CD4-positive, alpha-beta T cell treated with Interleukin-15 for 1 hour (primary cell): ENCODE data around the gene UBL7.

Experiments
- DNase-seq: peaks from one replicate; pipeline ENCODE4 v3.0.0-alpha.2; 2020

The UBL7 gene

DNA sequence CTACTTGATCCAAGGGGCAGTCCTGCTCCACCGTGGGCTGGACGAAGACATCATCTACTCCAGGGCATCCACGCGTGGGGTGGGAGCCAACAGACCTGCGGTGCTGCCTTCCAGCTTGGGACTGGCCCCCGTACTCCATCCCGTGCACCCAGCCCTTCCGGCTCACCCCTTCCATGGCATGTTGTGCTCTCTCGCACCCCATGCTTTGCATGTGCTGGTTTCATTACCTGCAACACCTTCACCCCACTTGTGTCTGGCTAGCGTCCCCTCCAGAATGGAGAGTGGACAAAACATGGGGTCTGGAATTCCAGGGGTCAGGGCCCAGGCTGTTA, 57.4 kb downstream of the UBL7 start:
- no peak for DNase-seq

DNA sequence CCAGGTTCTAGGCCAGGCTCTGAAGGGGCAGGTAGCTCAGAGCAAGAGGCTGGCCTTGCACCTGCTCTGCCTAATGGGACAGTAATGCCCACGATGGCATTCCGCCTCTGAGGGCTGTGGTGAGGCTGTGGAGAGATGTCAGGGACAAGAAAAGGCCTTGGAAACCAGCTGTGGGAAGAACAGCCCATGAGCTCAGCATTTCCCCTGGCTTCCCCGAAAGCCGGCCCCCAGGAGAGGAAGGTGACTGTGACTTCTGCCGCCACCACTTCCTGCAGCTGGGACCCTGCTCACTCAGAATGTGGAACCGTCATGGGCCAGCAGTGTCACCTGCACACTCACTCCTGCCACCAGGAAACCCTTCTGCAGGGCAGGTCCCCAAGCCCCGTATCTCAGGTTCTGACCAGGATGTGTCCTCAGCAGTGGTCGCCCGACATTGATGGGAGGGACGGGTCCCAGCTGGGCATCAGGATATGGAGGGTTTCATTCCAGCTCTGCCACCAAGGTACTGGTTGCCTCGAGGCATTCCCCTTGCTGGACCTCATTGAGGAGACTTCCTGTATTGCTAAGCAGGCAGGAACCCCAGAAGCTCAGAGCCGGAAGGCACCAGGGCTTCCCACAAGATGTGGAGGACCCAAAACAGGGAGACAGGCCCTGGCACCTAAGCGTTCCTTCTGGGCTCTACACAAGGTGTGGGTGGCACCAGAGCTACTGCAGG, 57.9 kb downstream of the UBL7 start:
- DNase-seq: peak; percentile 75

DNA sequence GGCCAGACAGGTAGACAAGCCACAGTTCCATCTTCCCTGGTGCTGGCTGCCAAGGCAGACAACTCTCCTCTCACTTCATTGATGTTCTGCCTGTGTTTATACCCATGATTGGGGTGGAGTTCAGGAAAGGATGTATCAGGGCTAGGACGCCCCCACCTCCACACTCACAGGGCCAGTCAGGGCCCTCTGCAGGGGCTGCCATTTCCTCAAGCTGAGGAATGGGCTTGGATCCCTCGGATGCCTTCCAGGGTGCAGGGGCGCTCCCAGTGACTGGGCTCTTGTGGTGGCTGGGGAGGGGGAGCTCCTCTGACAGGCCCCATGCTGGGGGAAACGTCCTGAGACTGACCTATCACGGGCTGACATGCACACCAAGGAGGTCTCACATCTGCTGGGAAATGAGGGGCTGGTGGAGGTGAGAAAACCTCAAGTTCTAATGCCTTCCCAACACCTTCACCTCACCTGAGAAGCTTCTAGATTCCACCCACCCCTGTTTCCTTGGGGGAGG, 58.6 kb downstream of the UBL7 start:
- DNase-seq: no peak

DNA sequence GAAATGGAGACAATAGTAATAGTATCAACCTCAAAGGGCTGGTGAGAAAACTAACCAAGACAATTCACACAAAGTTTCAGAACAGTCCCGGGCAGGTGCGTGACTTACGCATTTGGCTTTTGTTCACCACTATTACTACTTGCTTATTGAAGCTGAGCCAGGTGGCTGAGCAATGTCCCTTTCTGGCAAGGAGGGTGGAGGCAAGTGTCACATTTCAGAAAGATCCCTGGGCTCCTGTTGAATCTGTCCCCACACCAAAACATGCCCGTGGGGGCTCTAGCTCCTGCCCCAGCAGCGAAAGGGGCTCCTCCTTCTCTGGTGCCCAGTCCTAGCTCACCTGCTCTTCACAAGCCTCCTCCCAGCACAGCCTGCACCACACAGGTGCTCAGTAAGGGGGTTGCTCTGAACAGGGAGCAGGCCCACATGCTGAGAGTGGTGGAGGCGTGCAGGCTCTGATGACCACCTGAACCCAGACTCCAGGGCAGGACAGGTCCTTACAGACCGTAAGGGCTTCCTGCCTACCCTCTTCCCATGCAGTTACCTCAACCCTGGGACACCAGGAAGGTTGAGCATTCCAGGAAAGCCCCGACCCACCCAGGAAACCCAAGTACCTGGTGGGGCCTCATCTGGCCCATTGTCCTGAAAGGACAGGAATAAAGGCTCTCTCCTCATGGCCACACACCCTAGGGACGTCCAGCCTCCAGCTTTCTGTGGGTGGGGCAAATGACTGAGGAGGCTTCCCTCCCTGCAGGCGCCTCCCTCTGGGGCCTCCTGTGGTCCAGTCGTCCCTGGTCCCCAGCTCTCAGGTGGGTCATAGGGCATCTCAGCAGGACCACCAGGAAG, 59.8 kb downstream of the UBL7 start:
- no peak for DNase-seq

DNA sequence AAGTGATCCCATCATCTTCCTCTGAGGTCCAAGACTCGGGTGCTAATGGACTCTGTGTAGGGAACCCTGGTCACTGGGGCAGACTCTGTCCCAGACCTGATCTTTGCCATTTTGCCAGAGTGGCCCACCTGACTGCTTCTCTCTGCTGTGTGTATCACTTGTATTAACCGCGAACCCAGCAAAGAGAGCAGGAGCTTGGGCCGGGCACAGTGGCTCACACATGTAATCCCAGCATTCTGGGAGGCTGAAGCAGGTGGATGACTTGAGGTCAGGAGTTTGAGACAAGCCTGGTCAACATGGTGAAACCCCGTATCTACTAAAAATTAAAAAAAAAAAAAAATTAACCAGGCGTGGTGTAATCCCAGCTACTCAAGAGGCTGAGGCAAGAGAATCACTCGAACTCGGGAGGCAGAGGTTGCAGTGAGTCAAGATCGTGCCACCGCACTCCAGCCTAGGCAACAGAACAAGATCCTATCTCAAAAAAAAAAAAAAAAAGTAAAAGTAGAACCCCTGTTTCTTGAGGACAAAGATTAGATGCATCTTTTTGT, 60.6 kb downstream of the UBL7 start:
- no peak for DNase-seq

DNA sequence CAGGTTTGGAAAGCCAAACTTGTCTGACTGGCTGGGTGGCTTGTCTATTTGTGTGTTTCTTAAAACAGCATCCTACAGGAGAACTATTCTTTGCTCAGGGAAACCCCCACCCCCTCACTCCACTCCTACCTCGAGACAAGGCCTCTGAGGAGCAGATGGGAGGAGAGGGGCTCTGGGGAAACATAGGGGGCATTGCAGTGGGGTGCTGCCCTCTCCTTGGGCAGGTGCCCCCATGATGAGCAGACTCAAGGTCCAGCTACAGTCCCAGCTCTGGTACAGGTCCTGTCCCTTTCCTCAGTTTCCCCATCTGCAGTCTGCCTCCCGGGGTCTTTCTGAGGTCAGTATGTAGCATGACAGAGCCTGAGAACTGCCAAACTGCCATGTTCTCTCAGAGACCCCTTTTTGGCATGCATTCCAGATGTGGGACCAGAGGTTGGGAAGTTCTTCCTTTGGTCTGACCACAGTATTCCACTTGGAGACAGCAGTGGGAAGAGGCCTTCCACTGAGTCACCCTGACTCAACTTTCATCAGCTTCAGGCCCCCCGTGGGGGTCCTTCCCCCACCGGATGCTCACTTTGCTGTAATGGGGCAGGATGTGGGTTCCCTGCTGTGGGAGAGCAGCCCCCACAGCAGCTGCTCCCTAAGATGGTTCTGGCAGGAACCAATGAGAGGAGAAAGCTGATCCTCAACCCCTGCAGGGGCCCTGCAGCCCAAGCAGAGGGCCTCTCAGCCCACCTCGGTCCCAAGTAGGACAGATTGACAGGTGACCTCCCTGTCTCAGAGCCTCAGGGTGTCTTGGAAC, 61.2 kb downstream of the UBL7 start:
- no peak for DNase-seq

DNA sequence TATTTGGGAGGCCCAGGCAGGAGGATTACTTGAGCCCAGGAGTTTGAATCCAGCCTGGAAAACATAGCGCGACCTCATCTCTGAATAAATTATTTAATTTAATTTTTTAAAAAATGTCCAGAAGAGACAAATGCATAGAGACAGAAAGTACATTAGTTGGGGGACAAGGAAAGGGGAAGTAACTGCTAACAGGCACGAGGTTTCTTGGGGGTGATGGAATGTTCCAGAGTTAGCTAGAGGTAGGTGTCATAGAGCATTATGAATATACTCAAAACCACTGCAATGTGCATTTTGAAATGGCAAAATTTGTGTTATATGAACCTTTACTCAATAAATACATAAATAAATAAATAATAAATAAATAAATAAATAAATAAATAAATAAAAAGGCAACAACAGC, 61.9 kb downstream of the UBL7 start:
- no peak for DNase-seq

DNA sequence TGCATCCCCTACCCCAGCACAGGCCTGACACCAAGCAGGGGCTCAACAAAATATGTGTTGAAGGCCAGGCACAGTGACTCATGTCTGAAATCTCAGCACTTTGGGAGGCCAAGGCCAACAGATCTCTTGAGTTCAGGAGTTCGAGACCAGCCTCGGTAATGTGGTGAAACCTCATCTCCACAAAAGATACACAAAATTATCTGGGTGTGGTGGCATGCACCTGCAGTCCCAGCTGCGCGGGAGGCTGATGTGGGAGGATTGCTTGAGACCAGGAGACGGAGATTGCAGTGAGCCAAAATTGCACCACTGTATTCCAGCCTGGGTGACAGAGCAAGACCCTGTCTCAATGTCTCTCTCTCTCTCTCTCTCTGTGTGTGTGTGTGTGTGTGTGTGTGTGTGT, 62.8 kb downstream of the UBL7 start:
- no peak for DNase-seq

DNA sequence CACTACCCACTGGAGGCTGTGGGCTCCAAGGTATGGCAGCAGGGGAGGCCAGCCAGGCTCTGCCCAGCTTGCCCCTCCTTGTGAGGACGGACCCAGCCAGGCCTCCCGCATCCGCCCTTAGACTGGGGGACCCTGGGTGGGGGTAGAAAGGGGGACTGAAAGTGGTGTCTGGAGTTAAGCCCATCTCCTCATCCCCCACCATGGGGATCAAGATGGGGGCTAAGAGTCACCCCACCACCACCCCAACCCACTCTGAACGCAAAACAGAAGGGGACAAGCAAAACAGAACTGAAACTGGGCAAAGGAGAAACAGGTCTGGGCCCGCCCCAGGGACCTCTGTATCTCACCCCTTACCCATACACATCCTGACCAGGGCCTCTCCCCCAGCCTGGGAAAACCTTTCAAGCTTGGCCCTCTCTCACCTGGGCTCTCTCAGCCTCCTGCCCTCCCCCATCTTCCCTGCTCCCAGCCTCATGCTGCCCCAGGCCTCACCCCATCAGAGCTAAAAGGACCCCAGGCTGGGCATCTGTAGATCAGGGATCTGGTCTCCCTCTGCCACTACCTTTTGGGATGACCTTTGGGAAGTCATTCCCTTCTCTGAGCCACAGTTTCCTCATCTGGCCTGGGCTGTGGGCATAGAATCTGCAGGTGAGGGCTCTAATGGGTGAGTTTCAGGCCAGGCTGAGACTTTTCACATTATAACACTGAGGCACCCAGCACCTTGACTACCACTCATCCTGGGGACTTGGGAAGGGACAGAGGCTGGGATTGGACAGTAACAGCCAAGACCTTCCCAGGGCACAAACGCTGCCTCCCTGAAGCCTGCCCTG, 63.5 kb downstream of the UBL7 start:
- peak; percentile 65 for DNase-seq

DNA sequence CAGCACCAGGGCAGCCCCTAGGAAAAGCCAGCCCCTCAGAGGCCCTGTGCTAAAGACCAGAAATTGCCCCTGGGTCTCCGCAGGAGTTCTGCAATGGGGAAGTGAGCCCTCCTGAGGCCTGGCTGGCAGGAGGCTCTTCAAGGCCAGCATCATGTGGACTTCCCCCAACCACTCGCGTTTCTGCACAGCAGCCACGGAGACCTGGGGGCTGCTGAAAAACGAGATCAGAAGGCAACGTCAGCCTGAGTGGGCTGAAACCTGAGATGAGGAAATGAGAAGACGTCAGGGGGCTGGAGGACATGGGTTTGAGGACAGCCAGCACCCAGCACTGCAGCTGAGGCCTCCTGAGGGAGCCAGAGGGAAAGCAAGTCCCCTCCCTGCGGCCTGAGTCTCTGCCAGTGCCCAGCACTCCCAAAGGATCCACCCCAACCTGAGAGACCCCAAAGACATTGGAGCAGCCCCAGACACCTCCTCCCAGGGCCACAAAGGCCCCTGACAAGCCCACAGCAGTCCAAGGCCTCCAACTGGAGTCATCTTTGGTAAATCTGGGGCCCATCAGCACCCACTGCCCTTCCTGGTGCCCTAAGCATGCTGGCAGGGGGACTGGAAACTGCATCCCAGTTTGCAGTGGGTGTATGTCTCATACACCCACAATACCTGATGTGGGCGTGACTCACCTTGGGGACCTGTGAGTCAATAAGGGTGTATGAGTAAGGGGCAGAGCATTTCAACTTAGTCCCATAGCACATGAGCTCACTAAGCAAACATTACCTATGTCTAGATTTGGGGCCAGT, 64.3 kb downstream of the UBL7 start:
- DNase-seq: peak; percentile 85

DNA sequence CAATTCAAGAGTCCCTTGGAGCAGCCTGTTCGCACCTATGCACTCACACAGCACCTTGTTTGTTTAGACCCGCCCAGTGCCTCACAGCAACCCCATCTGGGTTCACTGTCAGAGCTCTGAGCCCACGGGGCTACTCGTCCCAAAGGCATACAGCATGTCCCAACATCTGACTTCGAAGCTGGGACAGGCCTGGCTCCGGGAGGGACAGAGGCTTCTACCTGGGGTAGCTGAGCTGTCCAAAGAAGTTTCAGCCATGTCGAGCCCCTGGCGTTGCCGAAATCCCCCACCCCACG, 64.9 kb downstream of the UBL7 start:
- DNase-seq: no peak
